HG02981 (cell line): ENCODE measurements around the gene CDK6.

Experiments used
- ATAC-seq: cut with Tn5 transposase; IDR thresholded peaks from one replicate; pipeline ENCODE4 v1.9.1; 2021; ENCODE audit warnings: mild to moderate bottlenecking, moderate library complexity; ENCODE audit not compliant: unreplicated experiment

Gene CDK6

DNA sequence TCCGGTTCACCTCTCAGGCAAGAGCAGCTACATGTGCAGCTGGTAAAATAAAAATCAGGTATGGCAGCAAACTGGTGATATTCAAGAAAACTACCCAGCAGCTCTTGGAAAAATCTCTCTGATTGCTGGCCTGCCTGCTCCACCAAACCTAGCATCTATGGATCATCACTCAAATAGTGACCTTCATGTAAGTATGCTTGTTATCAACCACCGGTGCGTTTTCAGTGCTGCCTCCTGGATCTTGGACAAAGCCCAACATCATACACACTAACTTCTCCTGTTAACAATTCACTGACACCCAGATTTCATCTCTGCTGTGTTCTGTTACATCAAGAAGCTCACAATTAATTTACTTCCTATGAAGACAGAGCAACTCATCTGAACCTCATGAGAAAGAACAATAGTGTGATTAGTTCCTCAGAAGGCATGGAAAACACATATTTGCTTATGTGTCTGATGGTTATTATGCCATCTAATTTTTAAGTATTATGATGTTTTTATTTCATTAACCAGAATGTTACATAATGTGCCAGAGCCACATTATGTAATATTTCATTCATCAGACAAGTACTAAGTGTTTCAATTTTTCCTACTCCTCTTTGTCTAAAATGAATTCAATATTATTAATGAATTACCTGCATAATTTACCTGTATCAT is 8.8 kb downstream of the CDK6 start:
- no peak for ATAC-seq

DNA sequence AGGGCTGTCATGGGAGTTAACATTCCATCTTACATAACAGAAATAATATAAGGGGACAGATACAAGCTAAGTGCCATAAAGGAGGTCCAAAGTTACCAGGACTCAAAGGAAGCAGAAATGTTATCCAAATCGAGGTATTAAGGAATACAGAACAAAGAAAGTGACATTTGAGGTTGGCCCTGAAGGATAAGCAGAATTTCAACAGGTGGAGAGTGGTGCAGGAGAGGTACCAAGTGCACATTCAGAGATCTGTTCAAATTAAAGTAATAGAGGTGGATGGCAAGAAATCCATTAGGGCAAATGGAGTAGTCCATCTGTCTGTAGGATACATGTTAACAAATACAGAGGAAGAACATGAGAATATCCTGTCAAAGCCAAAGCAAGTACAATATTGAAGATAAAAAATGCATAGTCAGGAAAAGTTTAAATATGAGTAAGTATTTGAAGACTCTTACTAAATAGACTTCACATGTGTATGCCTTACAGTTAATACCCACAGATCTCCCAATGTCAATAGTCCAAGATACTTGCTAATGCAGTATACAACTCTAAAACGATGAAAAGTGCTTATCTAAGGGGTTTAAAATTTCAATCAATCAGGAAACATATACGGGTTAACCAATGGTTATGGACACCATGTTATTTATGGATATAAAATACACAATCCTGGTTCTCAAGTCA is 10.0 kb downstream of the CDK6 start:
- no peak for ATAC-seq

DNA sequence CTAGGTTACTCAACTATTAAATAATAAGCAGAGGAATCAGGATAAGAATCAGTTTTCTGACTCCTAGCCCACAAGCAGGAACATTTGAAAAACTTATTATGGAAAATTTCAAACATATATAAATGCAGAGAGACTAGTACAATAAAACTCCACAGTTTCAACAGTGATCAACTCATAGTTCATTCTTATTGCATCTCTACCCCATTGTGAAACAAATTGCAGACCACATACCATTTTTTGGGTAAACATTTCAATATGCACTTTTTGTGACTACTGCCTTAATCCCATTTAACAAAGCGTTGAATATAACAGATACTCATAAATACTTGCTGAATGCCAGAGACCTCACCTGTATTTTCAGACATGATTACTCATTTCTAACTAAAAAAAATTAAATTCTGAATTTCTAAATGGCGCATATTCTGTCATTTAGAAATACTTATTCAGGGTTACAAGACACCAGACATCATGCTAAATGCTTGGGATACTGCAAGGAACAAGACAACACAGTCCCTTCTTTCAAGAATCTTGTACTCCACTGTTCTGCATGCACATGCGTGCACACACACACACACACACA is 11.4 kb downstream of the CDK6 start:
- no peak for ATAC-seq

DNA sequence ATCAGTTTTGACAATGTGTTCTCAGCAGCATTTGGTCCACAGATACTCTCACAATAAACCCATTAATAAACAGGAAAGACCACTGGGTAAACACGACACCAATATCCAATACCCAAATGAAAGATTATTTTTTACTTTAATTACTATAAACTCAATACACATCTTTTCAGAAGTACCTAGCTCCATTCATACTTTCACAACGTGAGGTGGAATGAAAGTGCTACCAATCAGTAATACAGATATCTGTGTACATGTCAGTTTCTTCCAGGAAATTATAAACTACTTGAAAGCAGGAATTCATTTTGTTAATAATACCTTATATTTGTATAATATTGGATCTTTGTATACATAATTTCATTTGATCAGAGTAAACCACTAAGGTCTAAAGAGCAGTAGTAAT is 11.9 kb downstream of the CDK6 start:
- ATAC-seq, result no peak

GRCh38 chr7:92823042-92823441 is 13.3 kb downstream of the CDK6 start:
- ATAC-seq, result no peak

DNA sequence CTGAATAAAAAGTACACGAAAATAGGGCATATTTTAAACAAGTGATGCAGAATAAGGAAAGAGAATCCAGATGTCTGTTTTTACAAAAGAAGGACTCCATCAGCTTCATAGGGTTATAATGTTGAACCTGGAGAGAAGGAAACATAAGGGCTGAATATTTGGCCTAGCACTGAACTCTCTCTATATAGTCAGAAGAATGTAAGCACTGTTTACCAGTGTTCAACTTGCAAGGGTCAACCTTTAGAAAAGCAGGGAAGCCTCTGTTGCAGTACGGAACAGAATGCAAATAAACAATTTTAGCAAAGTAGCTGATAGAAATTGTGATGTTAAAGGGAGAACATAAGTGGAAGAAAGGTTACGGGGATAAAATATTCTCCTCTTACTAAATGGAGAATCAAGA is 16.2 kb downstream of the CDK6 start:
- ATAC-seq, result no peak

DNA sequence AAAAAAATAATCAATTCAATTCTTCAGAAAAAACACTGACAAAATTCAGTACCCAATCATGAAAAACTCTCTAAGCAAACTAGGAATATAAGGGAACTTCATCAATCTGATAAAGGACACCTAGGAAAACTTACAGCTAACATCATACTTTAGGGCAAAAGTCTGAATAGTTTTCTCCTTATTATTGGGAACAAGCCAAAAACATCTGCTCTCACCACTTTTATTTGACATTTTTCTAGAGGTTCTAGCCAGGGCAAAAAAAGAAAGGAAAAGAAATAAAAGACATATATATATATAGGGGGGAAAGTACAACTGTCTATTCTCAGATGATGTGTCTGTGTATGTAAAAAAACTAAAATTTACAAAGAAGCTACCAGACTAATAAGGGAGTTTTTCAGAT is 19.0 kb downstream of the CDK6 start:
- ATAC-seq, result no peak

GRCh38 chr7:92815412-92815811 is 21.0 kb downstream of the CDK6 start:
- peak; percentile 40 for ATAC-seq

- ATAC-seq, result peak; percentile 47
These were observed 22.9 kb downstream of the CDK6 start for GRCh38 chr7:92813390-92814024.

DNA sequence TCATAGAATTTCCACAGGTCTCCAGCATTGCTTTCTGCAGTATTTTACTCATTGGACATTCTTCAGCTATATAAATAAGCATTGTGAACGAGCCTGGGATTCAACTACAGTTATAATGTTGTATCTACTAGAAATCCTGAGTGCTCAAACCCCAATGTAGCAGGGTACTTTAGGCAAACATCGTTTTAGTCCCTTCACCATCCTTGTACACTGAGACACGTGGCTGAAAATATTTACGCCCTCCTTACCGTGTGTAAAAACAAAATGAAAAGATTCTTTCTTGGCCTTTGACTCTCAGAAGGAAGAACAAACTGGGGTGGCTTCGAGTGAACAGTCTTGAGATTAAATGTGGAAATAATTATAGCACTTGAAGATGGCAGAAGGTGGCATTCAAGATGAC is 25.2 kb downstream of the CDK6 start:
- ATAC-seq, result no peak

DNA sequence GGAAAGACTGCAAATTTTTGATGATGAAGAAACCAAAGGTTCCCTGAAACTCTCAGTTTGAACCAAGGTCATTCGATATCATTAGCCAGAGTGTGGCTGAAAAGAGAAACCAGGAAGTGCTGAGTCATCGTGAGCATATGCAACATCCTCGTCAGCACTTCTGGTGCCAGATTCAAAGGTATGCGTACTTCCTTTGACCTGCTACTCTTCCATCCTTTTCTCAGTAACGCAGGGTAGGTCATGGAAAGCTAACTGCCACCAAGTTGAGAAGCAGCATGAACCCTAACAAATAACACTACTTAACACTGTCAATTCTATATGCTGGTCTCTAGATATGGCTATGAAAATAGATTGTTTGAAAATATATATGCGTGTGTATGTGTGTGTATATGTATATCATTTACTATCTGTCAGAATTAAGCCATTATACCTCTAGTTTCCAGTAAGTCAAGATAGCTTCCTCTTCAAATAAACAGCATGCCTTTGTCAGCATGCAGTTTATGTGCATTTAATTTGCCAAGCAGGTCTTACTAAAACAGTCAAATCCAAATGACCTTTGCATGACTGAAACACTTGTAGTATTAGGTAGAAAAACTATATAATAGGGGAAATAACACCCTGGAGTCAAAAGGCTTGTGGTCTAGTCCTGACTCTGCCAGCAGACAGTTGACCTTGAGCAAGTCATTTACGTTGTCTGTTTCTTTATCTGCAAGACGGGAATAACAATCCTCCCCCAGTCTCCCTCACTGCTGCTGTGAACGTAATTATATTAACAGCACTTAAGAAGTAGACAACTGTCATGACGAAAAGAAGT is 26.4 kb downstream of the CDK6 start:
- ATAC-seq, result peak; percentile 81

DNA sequence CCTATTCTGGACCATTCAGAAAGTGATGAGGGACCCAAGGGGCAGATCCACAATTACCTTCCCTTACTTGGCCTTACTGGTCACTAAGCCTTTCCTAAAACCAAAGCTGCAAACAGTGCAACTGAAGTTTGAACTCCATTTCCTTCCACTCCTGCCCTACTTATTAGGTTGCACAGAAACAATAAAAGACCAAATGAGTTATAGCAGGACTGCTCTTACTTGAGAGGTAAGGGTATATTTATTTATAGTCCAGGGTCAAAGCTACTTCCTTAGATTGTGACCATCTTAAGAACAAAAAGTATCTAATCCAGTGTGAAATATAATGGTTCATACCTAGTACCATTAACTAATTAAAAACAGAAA is 27.0 kb downstream of the CDK6 start:
- peak; percentile 15 for ATAC-seq

- ATAC-seq, result no peak
These were observed 27.7 kb downstream of the CDK6 start for GRCh38 chr7:92808635-92809034.

DNA sequence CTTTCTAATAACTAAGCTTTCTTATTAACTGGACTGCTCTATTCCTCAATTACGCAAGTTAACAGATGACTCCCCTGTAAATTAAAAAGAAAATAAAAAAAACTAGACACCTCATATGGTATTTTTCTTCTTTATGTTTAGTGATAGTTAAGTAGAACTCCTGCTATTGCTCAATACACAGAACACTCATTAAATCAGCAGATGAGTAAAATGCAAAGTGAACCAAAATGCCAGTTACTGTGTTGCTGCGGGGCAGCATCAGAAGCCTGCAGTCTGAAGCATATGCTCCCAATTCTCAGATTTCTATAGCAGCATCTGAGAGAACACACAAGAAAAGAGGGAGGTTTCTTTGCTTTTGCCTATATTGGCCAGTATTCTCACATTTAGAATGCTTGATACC is 28.4 kb downstream of the CDK6 start:
- ATAC-seq, result no peak

GRCh38 chr7:92806496-92806895 is 29.9 kb downstream of the CDK6 start:
- no peak for ATAC-seq

DNA sequence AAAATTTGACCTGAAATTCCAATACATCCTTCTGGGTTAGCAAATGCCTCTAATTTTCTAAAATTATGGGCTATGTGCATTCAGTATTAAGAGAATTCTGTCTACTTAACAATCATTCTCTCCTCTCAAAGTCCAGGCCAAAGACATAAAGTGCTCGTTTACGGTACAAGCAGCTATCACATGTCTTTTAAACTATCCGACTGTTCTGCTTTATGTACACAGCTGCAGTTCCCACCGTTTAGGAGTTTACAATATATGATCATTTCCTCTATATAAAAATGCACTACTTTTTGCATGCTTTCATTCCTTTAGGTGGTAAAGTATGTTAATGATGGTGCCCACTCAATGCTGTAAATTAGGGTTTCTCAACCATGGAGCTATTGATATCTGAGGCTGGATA is 34.0 kb downstream of the CDK6 start:
- no peak for ATAC-seq

DNA sequence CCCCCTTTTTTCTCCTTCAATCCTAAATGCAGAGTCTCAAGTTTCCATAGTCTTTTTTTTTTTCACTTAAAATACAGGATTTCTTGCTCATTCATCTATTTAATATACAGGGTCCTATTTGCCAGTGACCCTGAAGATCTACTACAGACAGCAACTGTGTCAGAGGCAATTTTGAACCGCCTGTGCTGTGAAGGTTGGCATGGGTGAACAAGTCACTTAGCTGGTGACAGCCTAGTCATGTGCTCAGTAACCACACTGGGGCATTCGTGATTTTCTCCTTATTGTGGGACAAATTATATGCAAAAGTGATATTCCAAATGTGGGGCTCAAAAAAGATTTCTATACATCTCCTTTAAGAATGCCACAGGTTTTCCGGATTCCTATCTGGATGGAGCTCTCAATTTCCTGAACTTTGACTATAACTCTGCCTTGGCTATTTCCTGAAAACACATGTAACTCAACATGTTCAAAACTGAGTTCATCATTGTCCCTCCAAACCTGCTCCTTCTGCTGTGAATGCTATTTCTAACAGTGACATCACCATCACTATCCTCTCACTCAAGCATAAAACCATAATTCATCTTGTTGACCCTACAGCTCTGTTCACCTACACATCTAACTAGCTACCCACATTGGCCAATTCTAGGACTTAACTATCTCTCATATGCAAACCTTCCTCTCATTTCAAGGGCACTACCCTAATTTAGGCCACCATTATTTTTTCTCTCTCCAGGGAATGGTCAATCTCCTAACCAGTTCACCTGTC is 36.7 kb downstream of the CDK6 start:
- ATAC-seq, result peak; percentile 49

DNA sequence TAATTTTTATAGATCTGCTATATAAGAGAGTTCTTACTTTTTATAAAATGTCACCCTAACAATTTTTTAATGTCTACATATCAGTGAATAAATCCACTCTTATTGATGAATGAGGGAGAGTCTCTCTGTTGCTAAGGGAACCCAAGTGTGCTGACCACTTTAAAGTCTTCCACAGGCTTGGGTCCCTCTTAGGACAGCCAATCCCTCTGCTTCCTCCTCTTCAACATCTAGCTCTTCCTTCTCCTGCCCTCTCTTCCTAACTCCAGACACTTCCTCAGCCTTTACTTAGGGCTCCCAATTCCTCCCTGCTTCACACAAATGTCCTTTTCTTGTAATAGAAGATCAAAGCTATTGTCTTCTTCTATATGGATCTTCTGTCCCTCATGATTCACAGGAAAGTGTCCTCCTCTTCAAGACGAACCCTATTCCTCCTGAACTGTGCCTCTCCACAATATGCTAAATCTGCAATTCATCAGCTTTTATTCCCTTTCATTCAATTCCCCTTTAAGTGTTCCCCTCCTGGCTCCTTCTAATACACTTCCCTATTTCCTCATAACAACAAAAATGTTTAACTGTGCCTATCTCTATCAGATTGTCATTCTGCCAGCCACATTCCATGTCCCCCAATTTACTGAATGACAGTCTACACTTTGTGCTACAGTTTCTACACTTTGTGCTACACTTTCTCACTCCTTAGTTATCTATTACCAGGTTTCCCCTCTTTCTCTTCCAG is 37.7 kb downstream of the CDK6 start:
- ATAC-seq, result no peak

DNA sequence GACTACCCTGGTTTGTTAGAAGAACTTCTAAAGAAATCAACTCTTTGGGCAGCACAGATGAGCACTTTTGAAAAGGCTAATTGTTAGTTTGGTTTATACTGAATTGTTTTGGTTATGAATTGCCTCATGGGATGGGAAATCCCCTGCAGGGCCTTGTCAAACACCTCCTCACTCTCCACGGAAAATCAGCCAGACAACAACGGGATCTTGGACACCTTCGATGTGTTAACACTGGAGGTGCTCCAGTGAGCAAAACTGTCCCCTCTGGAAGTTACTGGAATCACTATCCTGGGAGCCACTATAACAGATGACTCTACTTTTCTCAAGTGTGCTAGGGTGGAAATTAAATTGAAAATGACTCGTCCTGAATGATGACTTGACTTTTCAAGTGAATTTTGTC is 38.7 kb downstream of the CDK6 start:
- no peak for ATAC-seq

- ATAC-seq, result no peak
These were observed 39.1 kb downstream of the CDK6 start for GRCh38 chr7:92797284-92797683.
